Activated CD4-positive, CD25-positive, alpha-beta regulatory T cell treated with anti-CD3 and anti-CD28 coated beads, Interleukin-2, amount 50 U/mL, for 24 hours (primary cell): ENCODE measurements around the gene KRT31.
"Not testable (repeated sequence)": the region's sequence is repeated elsewhere in the genome, so short reads cannot be mapped to it uniquely, and the experiment has no call there.

Source experiments
- ATAC-seq, 2 donors: fragments of 150-1000 bp; cut with Tn5 transposase; one replicate each; pipeline ENCODE4 v1.10.0; 2021; ENCODE audit warnings: mild to moderate bottlenecking in 1 of 2, moderate library complexity in 1 of 2

The KRT31 gene

GRCh38 chr17:41417127-41417526 lies 19.7 kb upstream of the KRT31 start:
- ATAC-seq: no peak

- ATAC-seq: no peak
Measured at GRCh38 chr17:41416479-41416878, 19.1 kb upstream of the KRT31 start.

- no peak for ATAC-seq
Measured at GRCh38 chr17:41415833-41416335, 18.5 kb upstream of the KRT31 start.

GRCh38 chr17:41415411-41415810 lies 18.0 kb upstream of the KRT31 start:
- ATAC-seq: no peak

- ATAC-seq: no peak
Measured at GRCh38 chr17:41413982-41414381, 16.6 kb upstream of the KRT31 start.

GRCh38 chr17:41413353-41413957 lies 16.0 kb upstream of the KRT31 start:
- ATAC-seq: no peak

GRCh38 chr17:41411072-41411840 lies 13.8 kb upstream of the KRT31 start:
- no peak for ATAC-seq

GRCh38 chr17:41407226-41407625 lies 9.8 kb upstream of the KRT31 start:
- no peak for ATAC-seq

- no peak for ATAC-seq
Measured at GRCh38 chr17:41406205-41406604, 8.8 kb upstream of the KRT31 start.

- ATAC-seq: peak in 1 of 2 donors; percentile 89
Measured at GRCh38 chr17:41404024-41404671, 6.7 kb upstream of the KRT31 start.

GRCh38 chr17:41403404-41404023 lies 6.1 kb upstream of the KRT31 start:
- ATAC-seq: peak in 1 of 2 donors; percentile 89

- no peak for ATAC-seq
Measured at GRCh38 chr17:41402161-41402560, 4.8 kb upstream of the KRT31 start.

- ATAC-seq: no peak
Measured at GRCh38 chr17:41396340-41396739, 1.1 kb downstream of the KRT31 start.

GRCh38 chr17:41395611-41396010 lies 1.8 kb downstream of the KRT31 start:
- ATAC-seq: no peak

GRCh38 chr17:41395044-41395443 lies 2.4 kb downstream of the KRT31 start:
- ATAC-seq: not testable (repeated sequence)

GRCh38 chr17:41394254-41394996 lies 3.0 kb downstream of the KRT31 start:
- ATAC-seq: no peak

GRCh38 chr17:41393826-41394225 lies 3.6 kb downstream of the KRT31 start:
- ATAC-seq: no peak

GRCh38 chr17:41393294-41393693 lies 4.1 kb downstream of the KRT31 start:
- no peak for ATAC-seq

GRCh38 chr17:41392278-41392677 lies 5.1 kb downstream of the KRT31 start:
- ATAC-seq: no peak

GRCh38 chr17:41391535-41391934 lies 5.9 kb downstream of the KRT31 start:
- ATAC-seq: no peak

GRCh38 chr17:41390411-41390938 lies 6.9 kb downstream of the KRT31 start:
- ATAC-seq: no peak

GRCh38 chr17:41387670-41388069 lies 9.7 kb downstream of the KRT31 start:
- ATAC-seq: no peak
